A549 (cell line): ENCODE data around the gene GOLGA1. TPM values are rescaled to one million over a fixed set of nuclear protein-coding genes. Genes with fewer than 3 reads are reported as not detected.
A peak's percentile ranks its signal among the peaks of the same experiment; 100 is the strongest.

Experiments used
- ATAC-seq, 2 experiments: fragments of 200-7000 bp in 1 of 2; fragments of >200 bp in 1 of 2; cut with Nextera tagmentation in 1 of 2; cut with Tn5 transposase in 1 of 2; 3 replicates each; pipeline versions ENCODE4 v1.8.0 to v1.9.1; 2018 to 2020; ENCODE audit warnings: mild to moderate bottlenecking in 1 of 2, moderate library complexity in 1 of 2
- CTCF ChIA-PET: fragments of 300-600 bp; sonication (Branson Sonifier 250); formaldehyde crosslinking; extraction: SDS; loops from one replicate; lab custom pipeline; 2021; ENCODE audit warnings: antibody characterized with exemption, inconsistent platforms; lab: Yijun Ruan, JAX
- POLR2A ChIA-PET: fragments of 350-600 bp; formaldehyde crosslinking; extraction: SDS; loops from one replicate; lab custom pipeline; 2021; ENCODE audit warnings: antibody characterized with exemption, inconsistent platforms; lab: Yijun Ruan, JAX
- DNase-seq, 2 experiments: peaks; one replicate each; pipeline versions ENCODE4 v3.0.0 to v3.0.0-alpha.2; 2011 to 2016; ENCODE audit warnings: low read depth in 1 of 2, low spot score in 1 of 2
- FAIRE-seq: peaks from 2 replicates; lab custom pipeline; 2011; peaks lifted over from hg19 to GRCh38; lab: Jason Lieb, UNC
- H3K27ac ChIP-seq, 2 experiments: fragments of >200 bp; sonication (Bioruptor Twin); formaldehyde crosslinking; 3 replicates each; pipeline ENCODE4 v1.5.1; 2016 to 2017
- H3K4me1 ChIP-seq: fragments of >200 bp; sonication (Bioruptor Twin); formaldehyde crosslinking; 3 replicates; pipeline ENCODE4 v1.6.1; 2016
- H3K4me2 ChIP-seq: fragments of >200 bp; sonication (Bioruptor Twin); formaldehyde crosslinking; 3 replicates; pipeline ENCODE4 v1.6.1; 2016
- H3K4me3 ChIP-seq: fragments of >200 bp; sonication (Bioruptor Twin); formaldehyde crosslinking; 3 replicates; pipeline ENCODE4 v1.5.1; 2016
- H3K9me3 ChIP-seq: fragments of >200 bp; sonication (Bioruptor Twin); formaldehyde crosslinking; 3 replicates; pipeline ENCODE4 v1.6.1; 2016
- ATOH8 ChIP-seq: fragments of 250-450 bp; sonication (Bioruptor Pico); IDR thresholded peaks from 2 replicates; pipeline ENCODE4 v1.5.0; 2020; ENCODE audit warnings: low read depth, mild to moderate bottlenecking, moderate library complexity
- BHLHE40 ChIP-seq: IDR thresholded peaks from 2 replicates; pipeline ENCODE4 v1.6.1; 2012; ENCODE audit warnings: low read depth, low read length, inconsistent platforms
- CHD4 ChIP-seq: fragments of 200-600 bp; sonication (generic); IDR thresholded peaks from 2 replicates; pipeline ENCODE4 v1.6.1; 2016; ENCODE audit warnings: antibody characterized with exemption, mild to moderate bottlenecking, borderline replicate concordance
- CTCF ChIP-seq: fragments of >200 bp; sonication (Bioruptor Twin); formaldehyde crosslinking; IDR thresholded peaks from 3 replicates; pipeline ENCODE4 v1.5.1; 2016
- E2F6 ChIP-seq: IDR thresholded peaks from 2 replicates; pipeline ENCODE4 v1.6.1; 2012; ENCODE audit warnings: low read depth, borderline replicate concordance
- EHF ChIP-seq: fragments of 250-450 bp; sonication (Bioruptor Pico); IDR thresholded peaks from 2 replicates; pipeline ENCODE4 v1.5.0; 2020; ENCODE audit warnings: mild to moderate bottlenecking
- EP300 ChIP-seq, 2 experiments: fragments of >200 bp; sonication (Bioruptor Twin); formaldehyde crosslinking; IDR thresholded peaks; 2 replicates in 1 of 2; 3 replicates in 1 of 2; pipeline ENCODE4 v1.6.1; 2016 to 2017
- ESRRA ChIP-seq: fragments of 150-350 bp; IDR thresholded peaks from 2 replicates; pipeline ENCODE4 v1.6.1; 2014; ENCODE audit warnings: mild to moderate bottlenecking, low read length, borderline replicate concordance
- FOSL2 ChIP-seq, 2 experiments: fragments of 450-650 bp in 1 of 2; fragments of >200 bp in 1 of 2; sonication (Bioruptor Twin) in 1 of 2; formaldehyde crosslinking; IDR thresholded peaks; 2 replicates each; pipeline versions ENCODE4 v1.5.0 to v1.6.1; 2016 to 2020; ENCODE audit warnings: mild to moderate bottlenecking in 1 of 2, moderate library complexity in 1 of 2
- GATA3 ChIP-seq: IDR thresholded peaks from 2 replicates; pipeline ENCODE4 v1.6.1; 2012; ENCODE audit warnings: borderline replicate concordance
- HOXA7 ChIP-seq: fragments of 250-450 bp; sonication (Bioruptor Pico); IDR thresholded peaks from 2 replicates; pipeline ENCODE4 v1.5.0; 2020; ENCODE audit warnings: mild to moderate bottlenecking, moderate library complexity
- KDM1A ChIP-seq: fragments of 200-600 bp; sonication (generic); IDR thresholded peaks from 2 replicates; pipeline ENCODE4 v1.6.1; 2016; ENCODE audit warnings: low read depth, mild to moderate bottlenecking
- MYC ChIP-seq: IDR thresholded peaks from 2 replicates; pipeline ENCODE4 v1.6.1; 2012; ENCODE audit warnings: mild to moderate bottlenecking, inconsistent platforms, low read length, improper control_type of control experiment, borderline replicate concordance
- NFE2L2 ChIP-seq: fragments of 150-350 bp; conservative IDR thresholded peaks from 2 replicates; pipeline ENCODE4 v1.6.1; 2014; ENCODE audit warnings: low read length
- NPAS2 ChIP-seq: fragments of 250-450 bp; sonication (Bioruptor Pico); IDR thresholded peaks from 2 replicates; pipeline ENCODE4 v1.8.0; 2022; ENCODE audit warnings: mild to moderate bottlenecking, moderate library complexity, borderline replicate concordance
- PHF8 ChIP-seq: fragments of 200-600 bp; sonication (generic); IDR thresholded peaks from 2 replicates; pipeline ENCODE4 v1.6.1; 2016; ENCODE audit warnings: low read depth, mild to moderate bottlenecking, antibody characterized with exemption, moderate library complexity, borderline replicate concordance
- POLR2A ChIP-seq: IDR thresholded peaks from 2 replicates; pipeline ENCODE4 v1.6.1; 2012; ENCODE audit warnings: mild to moderate bottlenecking, low read length
- POLR2AphosphoS2 ChIP-seq: conservative IDR thresholded peaks from 2 replicates; pipeline ENCODE4 v1.6.1; 2012; ENCODE audit warnings: low read length, improper control_type of control experiment, inconsistent platforms
- RARB ChIP-seq: fragments of 250-450 bp; sonication (Bioruptor Pico); IDR thresholded peaks from 2 replicates; pipeline ENCODE4 v1.8.0; 2021; ENCODE audit warnings: mild to moderate bottlenecking, moderate library complexity
- RCOR1 ChIP-seq: fragments of 150-350 bp; IDR thresholded peaks from 2 replicates; pipeline ENCODE4 v1.6.1; 2014; ENCODE audit warnings: antibody characterized with exemption, low read length, low read depth
- REST ChIP-seq: fragments of 200-600 bp; sonication (generic); IDR thresholded peaks from 2 replicates; pipeline ENCODE4 v1.6.1; 2016; ENCODE audit warnings: antibody characterized with exemption, mild to moderate bottlenecking, moderate library complexity
- RFX5 ChIP-seq: fragments of 450-650 bp; IDR thresholded peaks from 2 replicates; pipeline ENCODE4 v1.7.1; 2014; ENCODE audit warnings: antibody characterized with exemption, mild to moderate bottlenecking, moderate library complexity
- RNF2 ChIP-seq: fragments of 200-600 bp; sonication (generic); IDR thresholded peaks from 2 replicates; pipeline ENCODE4 v1.6.1; 2016; ENCODE audit warnings: low read depth, mild to moderate bottlenecking, antibody characterized with exemption, moderate library complexity, borderline replicate concordance
- WGBS: methylation state at CpG from one replicate; pipeline ENCODE4 v1.1.6; 2017; ENCODE audit errors: missing lambda C conversion rate; 5-methylcytosine and 5-hydroxymethylcytosine counted together
- polyA plus RNA-seq, 4 experiments: library from polyadenylated mRNA; depleted of rRNA in 3 of 4; stranded (reverse); fragments of >200 nt; fragmentation: RNase III in 1 of 4; extraction: RNeasy Plus Mini Kit Qiagen cat#74134 plus additional on column Dnase treatment in 1 of 4; gene quantifications; 2 replicates in 3 of 4; 3 replicates in 1 of 4; pipeline ENCODE4 v1.2.3, GENCODE V29; 2011 to 2017

The GOLGA1 gene
- polyA plus RNA-seq, 2 of the 4 experiments (the other 2 are of a cell fraction), result 10.0 to 19.4 TPM

DNA sequence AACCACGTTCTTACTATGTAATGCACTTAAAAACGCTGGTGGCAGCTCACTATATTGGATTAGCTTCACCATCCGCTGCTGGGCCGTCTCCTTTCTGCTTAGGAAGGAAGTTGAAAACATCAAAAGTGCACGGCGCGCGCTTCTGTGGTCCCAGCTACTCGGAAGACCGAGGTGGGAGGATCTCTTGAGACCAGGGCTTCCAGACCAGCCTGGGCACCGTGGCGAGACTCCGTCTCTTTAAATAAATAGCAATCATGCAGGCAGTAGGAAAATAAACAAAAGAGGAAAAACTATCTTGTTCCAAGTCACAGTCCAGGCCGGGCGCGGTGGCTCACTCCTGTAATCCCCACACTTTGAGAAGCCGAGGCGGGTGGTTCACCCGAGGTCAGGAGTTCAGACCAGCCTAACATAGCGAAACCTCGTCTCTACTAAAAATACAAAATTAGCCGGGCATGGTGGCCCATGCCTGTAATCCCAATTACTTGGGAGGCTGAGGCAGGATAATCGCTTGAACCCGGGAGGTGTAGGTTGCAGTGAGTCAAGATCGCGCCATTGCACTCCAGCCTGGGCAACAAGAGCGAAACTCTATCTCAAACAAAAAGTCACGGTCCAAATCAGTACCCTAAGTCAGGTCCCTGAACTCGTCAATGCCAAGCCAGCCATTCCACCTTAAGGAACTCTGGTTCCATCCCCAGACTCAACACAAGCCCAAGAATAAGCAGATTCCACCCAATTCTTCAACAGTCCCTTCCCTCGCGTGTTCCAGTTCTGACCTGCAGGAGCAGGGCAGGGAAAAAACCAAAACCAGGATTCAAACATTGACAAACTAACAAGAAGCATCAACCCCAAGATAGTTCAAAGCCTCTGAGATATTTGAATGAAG, 1.0 kb upstream of the GOLGA1 start:
- ATAC-seq, result peak; percentile 16 to 37; a peak in 4 of 6 replicates
- ChIA-PET POLR2A (interaction anchor here (0.7 kb wide), 1 partner anchor 201 kb away, joined by 3 read pairs; no protein-coding TSS in a partner anchor), CTCF (no interaction called here)
- peak; percentile 26 to 29 for DNase-seq
- H3K4me1 ChIP-seq, result peaks cover 11% of the 10 kb centered on the region; the same call in 2 of the 3 replicates
- H3K4me2 ChIP-seq, result peak overlapping the region; percentile 90
- TF ChIP-seq GATA3 (no peak), EP300 (IDR thresholded peaks at IDR 0.05) (no peak), ATOH8 (CRISPR knock-in tag) (no peak)
- peak overlapping the region; percentile 89 to 97 for H3K27ac ChIP-seq
- no peaks in the 10 kb centered on the region for H3K9me3 ChIP-seq
- no peak for FAIRE-seq
- 36% methylated on average over 31 of the region's 31 CpGs for WGBS
- peak overlapping the region; percentile 60 for H3K4me3 ChIP-seq

DNA sequence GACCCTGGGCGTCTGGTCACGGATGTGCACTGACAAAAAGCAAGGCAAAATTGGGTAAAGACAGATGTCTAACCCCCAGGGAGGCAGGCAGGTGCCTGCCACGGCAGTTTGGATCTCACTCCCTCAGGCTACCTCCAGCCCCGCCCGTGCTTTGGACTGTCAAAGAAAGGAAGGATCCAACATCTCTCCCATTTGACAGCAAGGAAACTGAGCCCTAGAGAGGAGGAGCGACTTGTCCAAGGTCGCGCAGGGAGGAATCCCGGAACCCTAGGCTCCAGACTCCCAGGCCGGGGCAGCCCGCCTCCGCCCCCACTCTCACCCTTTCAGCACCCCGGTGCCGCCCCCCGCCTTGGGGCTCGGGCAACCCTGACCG, 376 bp downstream of the GOLGA1 start:
- CTCF ChIA-PET, result interaction anchor here (1.0 kb wide), 1 partner anchor 29 kb away, joined by 3 read pairs; no protein-coding TSS in a partner anchor
- TF ChIP-seq PHF8, result peak; percentile 34; the same call in 1 of the 2 replicates
- no peak for TF ChIP-seq POLR2AphosphoS2
- POLR2A ChIA-PET, result no interaction called here
- Histone ChIP-seq H3K4me2 (peak overlapping the region; percentile 88), H3K27ac (peak overlapping the region; percentile 89 to 97), H3K4me1 (peaks cover 11% of the 10 kb centered on the region; the same call in 2 of the 3 replicates), H3K9me3 (no peaks in the 10 kb centered on the region), H3K4me3 (peak overlapping the region; percentile 60)
- DNase-seq (no peak), FAIRE-seq (no peak), ATAC-seq (peak in 1 of 2 experiments; percentile 73; a peak in 3 of 6 replicates)
- 0% methylated on average over 9 of the region's 17 CpGs for WGBS

DNA sequence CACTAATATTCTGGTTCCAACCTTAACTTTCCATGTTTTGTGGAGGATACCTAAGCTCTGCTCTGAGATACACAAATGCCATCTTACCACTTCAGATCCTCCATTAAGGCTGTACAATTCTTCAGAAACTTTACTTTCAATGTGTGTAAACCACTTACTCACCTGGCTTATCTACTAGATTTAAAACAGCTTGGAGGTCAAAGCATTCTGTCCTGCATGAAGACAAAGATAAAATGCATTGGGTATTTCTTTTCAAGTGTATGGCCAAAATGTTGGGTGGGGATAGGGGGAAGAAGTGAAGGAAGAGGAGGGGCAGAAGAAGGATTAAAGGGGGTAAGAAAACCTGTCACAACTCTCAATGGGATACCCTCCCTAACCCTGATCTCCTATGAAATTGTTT, 939 bp downstream of the GOLGA1 start:
- peaks cover 11% of the 10 kb centered on the region; the same call in 2 of the 3 replicates for H3K4me1 ChIP-seq
- no peak for TF ChIP-seq KDM1A
- no peak for TF ChIP-seq RCOR1
- TF ChIP-seq RNF2, result no peak
- TF ChIP-seq NFE2L2, result no peak
- TF ChIP-seq EHF (CRISPR knock-in tag), result no peak
- no peak for TF ChIP-seq E2F6
- no peak for TF ChIP-seq BHLHE40
- no peak for TF ChIP-seq POLR2A
- TF ChIP-seq RARB (CRISPR knock-in tag), result no peak
- no peak for TF ChIP-seq CHD4
- TF ChIP-seq MYC, result no peak
- no peak for DNase-seq
- H3K4me3 ChIP-seq, result peak overlapping the region; percentile 60
- peak overlapping the region; percentile 88 for H3K4me2 ChIP-seq
- ChIA-PET CTCF (interaction anchor here (1.0 kb wide), 1 partner anchor 28 kb away, joined by 3 read pairs; no protein-coding TSS in a partner anchor), POLR2A (no interaction called here)
- no peak for ATAC-seq
- H3K9me3 ChIP-seq, result no peaks in the 10 kb centered on the region
- peak overlapping the region; percentile 89 to 97 for H3K27ac ChIP-seq
- FAIRE-seq, result no peak

GRCh38 chr9:124934290-124934689, 6.6 kb downstream of the GOLGA1 start:
- Histone ChIP-seq H3K27ac (no peak overlapping the region), H3K4me3 (no peak overlapping the region), H3K4me2 (no peak overlapping the region), H3K4me1 (no peaks in the 10 kb centered on the region), H3K9me3 (no peaks in the 10 kb centered on the region)
- no peak for ATAC-seq
- no peak for FAIRE-seq
- DNase-seq, result no peak
- ChIA-PET POLR2A (no interaction called here), CTCF (no interaction called here)
- TF ChIP-seq FOSL2 (IDR thresholded peaks at IDR 0.05), result no peak
- TF ChIP-seq FOSL2 (CRISPR knock-in tag; IDR thresholded peaks at IDR 0.05), result no peak
- no peak for TF ChIP-seq KDM1A
- TF ChIP-seq NPAS2 (CRISPR knock-in tag), result no peak
- TF ChIP-seq ESRRA, result no peak
- no peak for TF ChIP-seq RARB (CRISPR knock-in tag)
- TF ChIP-seq HOXA7, result no peak
- TF ChIP-seq BHLHE40, result no peak
- TF ChIP-seq CTCF, result no peak
- TF ChIP-seq REST, result no peak
- no peak for TF ChIP-seq RFX5
